NCI-H187 treated with DMSO at 0.1 percent for 48 hours (cell line): ENCODE measurements around the gene UNC45A.

Experiments
- DNase-seq: peaks from one replicate; lab custom pipeline; 2025; lab: John Stamatoyannopoulos, UW

Gene UNC45A

DNA sequence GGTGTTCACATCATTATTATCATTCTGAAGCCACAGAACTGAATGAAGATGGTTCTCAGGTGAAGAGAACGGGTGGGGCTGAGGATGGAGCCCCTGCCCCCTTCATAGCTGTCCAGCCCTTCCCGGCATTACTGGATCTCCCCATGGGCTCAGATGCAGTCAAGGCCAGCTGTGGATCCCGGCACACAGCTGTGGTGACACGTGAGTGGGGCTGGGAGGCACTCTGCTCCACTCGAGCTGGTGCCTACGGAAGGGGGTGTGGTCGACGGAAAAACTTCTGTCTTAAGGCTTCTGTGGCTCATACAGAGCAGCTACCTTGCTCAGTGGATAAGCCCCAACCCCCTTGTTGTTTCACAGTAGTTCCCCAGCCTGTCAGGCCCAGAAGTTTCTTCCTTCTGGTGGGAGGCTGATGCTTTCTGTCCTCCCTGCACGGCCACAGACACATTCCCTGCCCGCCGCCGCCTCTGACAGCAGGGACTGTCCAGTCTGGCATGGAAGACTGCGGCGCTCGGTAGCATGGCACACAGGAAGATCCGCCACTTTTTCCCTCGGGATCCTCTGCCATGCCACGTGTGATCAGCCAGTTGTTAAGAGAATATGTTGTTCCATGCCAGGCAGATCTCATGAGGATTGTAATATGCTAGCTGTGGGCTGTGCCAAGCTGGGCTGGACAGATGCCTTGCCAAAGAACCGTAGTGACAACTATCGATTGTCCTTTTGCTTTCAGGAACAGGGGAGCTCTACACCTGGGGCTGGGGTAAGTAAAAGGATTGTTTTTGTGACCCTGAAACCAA, 25.4 kb downstream of the UNC45A start:
- no peak for DNase-seq

DNA sequence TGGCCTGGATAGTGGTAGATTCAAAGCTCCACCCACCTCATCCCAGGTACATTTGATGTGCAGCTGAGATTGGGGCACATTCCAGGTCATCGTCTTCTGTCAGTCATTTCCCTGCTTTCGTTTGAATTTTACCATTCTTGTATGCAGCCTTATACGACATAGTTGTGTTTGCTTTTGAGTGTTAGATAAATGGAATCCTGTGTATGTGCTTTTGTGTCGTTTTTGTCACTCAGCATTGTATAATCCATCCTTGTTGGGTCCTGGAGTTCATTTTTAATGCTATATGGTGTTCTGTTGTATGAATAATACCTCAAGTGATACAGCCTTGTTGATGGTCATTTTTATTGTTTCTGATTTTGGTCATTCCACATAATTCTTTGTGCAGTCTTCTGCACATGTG, 26.9 kb downstream of the UNC45A start:
- no peak for DNase-seq

DNA sequence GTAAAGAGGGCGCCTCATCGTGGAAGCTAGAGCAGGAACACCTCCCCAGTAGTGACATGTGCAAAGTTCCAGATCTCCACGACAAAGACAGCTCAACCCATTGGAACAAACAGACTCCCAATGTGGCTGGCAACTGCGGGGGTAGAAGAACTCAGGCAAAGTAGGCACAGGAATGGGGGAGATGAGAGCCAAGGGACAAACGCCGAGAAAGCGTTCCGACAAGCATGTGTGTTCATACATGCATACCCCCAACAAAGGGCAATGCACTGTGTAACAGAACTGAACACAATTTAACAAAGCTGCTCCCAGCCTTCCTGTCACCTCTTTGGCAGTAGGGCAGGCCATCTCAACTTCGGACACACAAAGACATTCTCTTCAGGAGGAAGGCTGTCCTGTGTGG, 31.2 kb downstream of the UNC45A start:
- no peak for DNase-seq

DNA sequence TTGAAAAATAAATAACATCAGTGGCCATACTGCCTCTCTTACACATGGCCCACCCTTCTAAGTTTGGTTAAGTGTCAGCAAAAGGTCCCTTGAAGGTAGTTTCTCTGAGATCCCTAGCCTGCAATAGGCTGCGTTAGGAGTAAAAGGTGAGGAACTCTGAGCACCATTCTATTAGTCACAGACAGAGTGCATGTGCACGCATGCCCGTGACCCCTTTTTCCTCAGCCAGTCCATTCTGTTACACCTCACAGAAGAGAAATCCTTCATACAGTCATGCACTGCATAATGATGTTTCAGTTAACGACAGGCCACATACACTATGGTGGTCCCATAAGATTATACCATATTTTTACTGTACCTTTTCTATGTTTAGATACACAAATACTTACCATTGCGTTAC, 32.1 kb downstream of the UNC45A start:
- no peak for DNase-seq

DNA sequence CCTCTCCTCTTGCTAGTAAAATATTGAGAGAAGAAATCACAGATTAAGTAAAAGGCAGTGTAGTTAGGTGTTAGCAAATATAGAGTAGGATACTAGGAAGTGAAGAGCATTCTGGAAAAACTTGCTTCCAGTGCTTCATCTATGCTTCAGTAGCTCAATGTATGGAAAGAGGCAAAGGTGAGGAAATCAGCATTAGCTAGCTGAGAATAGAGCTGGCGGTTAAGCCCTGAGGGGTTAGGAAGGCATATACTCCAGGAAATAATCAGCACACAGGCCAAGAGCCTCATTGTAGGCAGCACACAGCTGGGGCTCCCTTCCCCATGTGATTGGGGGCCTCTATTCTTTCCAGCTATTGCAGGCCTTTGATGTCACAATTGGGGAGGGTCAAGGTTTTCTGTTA, 33.3 kb downstream of the UNC45A start:
- DNase-seq, result no peak

DNA sequence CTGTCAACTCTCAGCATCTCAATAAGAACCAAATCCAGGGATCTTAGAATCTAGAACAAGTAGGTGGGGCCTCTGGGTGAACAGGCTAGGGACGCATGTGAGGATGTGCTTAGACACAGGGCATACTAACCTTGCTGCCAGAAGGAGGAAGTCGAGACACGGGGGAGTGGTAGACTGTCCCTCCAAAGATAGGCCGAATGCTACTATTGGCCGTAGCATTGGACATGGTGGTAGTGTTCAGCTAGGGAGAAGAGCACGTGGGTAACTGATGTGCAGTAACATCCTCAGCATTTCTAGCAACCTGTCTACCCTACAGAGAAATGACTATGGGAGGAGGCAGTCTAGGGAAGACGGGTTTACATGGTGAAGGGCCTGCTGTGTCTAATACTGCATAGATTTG, 35.2 kb downstream of the UNC45A start:
- DNase-seq, result no peak

DNA sequence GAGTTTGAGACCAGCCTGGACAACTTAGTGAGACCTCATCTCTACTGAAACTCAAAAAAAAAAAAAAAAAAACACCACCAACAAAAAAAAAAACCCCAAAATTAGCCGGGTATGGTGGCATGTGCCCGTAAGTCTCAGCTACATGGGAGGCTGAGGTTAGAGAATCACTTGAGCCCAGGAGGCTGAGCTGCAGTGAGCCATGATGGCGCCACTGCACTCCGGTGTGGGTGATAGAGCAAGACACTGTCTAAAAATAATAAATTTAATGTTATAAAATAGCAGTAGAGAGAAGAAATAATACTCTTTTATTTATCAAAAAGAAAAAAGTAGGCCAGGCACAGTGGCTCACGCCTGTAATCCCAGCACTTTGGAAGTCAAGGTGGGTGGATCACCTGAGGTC, 37.0 kb downstream of the UNC45A start:
- DNase-seq, result no peak

DNA sequence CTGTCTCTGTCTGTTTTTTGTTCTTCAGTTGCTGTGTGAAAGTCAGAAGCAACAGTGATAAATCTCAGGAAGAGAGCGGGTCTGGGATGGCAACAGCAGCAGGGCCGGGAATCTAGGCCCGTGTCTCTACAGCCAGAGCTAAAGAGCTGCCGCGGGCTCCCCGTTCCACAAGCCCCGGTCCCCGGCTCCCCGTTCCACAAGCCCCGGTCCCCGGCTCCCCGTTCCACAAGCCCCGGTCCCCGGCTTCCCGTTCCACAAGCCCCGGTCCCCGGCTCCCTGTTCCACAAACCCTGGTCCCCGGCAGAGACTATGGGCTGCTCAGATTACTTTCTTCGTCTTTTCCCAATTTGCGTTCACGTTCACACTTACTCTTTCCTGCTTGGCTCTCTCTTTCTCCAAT, 39.1 kb downstream of the UNC45A start:
- DNase-seq, result no peak

DNA sequence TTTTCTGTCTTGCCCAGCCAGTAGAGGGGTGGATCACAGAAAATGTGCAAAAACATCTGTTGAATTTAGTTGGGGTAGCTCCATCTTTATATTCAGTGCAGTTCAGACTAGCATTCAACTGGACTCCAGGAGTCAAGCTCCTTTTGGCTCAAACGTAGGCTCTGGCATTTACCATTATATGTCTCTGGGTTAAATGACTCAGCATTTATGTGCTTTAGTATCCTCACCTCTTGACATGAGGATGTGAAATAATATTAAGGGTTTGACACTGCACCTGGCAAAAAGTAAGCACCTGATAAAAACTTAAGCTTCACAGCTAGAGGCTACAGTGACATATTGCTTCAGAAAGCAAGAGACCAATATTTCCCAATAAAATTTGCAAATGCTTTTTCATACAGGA, 44.5 kb downstream of the UNC45A start:
- no peak for DNase-seq

DNA sequence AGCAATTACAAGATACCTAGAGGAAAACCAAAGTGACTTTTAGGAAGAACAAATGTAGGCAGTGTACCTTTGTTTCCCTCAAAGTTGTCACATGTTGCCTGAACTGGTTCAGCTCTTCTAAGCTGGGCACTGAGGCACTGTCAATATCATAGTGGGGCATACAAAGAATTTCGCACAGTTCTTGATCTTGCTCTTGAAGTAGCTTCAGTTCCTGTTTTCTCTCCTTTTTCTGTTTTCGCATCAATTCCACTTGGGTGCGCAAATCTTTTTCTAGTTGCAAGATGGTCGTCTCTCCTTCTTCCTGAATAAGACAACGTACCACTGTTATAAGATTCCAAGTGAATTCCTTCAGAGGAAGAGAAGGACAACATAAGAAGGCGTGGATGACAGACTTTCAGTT, 46.6 kb downstream of the UNC45A start:
- no peak for DNase-seq

DNA sequence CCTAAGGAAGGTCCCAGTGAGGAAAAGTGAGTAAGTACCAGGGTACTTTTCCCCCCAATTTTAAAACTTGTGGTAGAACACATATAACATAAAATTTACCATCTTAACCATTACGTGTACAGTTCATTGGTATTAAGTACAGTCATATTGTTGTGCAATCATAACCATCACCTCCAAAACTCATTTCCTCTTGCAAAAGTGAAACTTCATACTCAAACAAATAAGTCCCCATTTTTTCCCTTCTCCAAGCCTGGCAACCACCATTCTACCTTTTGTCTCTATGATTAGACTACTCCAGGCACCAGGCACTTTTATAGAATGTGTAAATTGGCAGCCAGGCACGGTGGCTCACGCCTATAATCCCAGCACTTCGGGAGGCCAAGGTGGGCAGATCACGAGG, 47.0 kb downstream of the UNC45A start:
- no peak for DNase-seq

DNA sequence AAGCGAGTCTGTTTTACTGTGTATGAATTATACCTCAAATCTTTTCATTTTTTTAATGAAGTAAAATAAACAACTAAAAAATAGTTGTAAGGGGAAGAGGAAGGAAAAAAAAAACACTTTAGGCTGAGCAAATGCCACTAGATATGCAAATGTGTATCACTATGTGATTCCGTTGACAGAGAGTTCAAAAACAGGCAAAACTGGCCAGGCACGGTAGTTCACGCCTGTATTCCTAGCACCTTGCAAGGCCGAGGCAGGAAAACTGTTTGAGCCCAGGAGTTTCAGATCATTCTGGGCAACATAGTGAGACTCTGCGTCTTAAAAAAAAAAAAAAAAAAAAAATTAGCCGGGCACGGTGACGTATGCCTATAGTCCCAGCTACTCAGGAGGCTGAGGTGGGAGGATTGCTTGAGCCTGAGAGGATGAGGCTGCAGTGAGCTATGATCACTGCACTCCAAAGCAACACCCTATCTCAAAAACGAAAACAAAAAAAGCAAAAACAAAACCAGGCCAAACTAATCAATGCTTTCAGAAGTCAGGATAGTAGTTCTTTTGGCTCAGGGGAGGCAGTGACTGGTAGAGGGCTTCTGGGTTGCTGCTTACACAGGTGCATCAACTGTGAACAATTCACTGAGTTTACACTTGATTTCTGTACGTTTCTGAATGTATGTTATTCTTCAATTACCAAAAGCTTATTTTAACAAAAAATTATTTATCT, 51.9 kb downstream of the UNC45A start:
- DNase-seq, result no peak

DNA sequence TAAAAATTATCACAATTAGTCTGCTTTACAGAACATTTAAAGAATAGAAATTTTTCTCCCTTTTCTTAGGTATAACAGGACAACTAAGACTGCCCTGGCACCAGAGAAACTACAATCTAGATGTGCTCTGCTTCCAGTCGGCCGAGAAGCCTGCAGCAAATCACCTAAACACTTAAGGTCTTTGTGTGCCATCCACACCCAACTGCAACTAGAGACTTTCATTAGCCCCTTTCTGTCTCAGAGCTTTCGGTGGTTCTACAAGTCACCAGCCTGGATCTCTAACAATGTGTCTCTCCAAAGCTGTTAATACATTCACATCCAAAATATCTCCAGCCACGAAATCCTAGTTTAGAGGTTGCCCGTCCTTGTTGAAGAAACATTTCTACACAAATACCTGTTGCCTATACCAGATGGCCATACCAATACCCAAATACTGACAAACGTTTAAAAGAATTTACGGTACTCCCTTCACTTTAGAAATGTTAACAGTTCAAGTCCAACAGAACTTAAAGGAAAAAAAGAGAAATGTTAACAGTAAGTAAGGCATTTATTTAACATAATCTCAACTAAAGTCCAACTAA, 52.6 kb downstream of the UNC45A start:
- DNase-seq, result no peak

DNA sequence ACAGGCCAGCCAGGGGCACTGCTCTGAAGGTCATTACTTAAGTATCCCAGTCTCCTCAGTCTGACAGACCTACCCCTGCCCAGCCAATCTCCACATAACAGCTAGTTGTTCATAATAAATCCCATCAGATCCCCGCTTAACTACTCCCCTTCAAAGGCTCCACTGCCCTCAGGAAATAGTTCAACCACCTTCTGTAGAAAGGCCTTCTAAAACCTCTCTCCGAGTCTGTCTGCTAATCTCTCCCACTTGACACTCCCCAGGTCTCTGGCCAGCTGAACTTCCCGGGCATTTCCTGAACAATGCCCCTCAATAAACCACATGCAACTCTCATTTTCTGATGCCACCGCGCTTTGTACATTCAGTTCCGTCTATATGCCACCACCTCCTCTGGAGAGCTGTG, 53.2 kb downstream of the UNC45A start:
- no peak for DNase-seq

DNA sequence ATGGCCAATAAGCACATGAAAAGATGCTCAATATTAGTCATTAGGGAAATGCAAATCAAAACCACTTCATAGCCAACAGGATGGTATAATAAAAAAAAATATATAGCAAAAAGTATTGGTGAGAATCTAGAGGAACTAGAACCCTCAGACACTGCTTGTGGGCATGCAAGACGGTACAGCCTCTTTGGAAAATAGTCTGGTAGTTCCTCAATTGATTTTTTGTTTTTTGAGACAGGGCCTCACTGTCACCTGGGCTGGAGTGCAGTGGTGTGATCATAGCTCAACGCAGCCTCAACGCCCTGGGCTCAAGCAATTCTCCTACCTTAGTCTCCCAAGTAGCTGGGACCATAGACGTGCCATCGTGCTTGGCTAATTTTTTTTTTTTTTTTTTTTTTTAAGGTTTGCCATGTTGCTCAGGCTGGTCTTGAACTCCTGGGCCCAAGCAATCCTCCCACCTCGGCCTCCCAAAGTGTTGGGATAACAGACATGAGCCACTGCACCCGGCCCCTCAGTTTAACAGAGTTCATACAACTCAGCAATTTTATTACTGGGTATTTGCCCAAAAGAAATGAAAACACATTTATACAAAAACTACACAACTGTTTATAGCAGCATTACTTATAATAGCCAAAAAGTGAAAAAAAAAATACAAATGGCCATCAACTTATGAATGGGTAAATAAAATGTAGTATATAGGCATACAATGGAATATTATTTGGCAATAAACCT, 54.1 kb downstream of the UNC45A start:
- DNase-seq, result no peak

DNA sequence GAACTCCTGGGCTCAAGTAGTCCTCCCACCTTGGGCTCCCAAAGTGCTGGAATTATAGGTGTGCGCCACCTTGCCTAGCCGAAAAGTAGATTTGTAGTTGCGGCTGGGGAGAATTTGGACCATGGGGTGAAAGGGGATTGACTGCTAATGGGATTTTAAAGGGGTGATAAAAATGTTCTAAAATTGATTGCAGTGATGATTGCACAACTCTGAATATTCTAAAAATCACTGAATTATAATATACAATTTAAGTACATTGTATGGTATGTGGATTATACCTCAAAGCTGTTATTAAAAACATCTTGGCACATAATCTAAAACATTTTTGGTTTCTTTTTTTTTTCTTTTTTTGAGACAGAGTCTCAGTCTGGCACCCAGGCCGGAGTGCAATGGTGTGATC, 55.4 kb downstream of the UNC45A start:
- no peak for DNase-seq

DNA sequence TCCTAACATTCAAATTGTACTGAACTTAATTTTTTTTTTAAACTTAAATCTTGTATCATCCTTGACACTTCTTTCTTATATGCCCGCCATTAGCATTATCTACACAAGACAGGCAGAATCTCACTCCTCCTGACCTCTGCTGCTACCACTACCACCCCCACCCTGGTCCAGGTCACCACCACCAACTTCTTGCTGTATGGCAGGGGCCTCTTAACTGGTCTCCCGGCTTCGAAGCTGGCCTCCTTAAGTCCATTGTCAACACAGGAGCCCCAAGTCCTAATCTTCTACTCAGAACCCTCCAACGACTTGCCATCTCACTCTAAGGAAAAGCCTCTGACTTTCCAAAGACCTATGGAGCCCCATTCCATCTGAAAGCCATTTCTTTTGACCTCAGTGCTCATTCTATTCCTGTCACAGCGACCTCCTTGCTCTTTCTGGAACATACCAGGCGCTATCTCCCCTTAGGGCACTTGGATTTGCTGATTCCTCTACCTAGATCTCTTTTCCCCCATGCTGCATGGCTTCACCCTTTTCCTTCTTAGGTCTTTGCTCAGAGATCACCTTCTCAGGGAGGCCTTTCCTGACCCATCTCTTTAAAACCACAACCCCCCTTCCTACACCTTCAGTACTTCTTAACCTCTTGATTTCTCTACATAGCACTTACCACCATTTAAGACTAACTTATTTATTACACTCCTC, 56.7 kb downstream of the UNC45A start:
- no peak for DNase-seq

DNA sequence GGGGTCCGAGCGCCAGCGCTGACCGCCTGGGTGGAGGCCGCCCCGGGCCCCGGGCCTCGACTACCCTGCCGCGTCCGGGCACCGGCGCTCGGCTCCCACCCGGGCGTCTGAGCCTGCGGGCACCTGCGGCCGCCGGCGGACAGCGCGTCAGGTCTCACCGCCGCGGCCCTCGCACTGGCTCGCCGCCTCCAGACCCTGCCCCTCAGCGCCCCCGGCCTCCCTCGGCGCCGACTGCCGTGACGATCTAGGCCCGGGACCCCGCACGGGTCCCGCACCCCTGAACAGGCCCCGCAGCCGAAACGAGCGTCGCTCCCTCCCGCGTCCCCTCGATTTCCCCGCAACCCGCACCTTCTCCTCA, 59.0 kb downstream of the UNC45A start:
- no peak for DNase-seq

DNA sequence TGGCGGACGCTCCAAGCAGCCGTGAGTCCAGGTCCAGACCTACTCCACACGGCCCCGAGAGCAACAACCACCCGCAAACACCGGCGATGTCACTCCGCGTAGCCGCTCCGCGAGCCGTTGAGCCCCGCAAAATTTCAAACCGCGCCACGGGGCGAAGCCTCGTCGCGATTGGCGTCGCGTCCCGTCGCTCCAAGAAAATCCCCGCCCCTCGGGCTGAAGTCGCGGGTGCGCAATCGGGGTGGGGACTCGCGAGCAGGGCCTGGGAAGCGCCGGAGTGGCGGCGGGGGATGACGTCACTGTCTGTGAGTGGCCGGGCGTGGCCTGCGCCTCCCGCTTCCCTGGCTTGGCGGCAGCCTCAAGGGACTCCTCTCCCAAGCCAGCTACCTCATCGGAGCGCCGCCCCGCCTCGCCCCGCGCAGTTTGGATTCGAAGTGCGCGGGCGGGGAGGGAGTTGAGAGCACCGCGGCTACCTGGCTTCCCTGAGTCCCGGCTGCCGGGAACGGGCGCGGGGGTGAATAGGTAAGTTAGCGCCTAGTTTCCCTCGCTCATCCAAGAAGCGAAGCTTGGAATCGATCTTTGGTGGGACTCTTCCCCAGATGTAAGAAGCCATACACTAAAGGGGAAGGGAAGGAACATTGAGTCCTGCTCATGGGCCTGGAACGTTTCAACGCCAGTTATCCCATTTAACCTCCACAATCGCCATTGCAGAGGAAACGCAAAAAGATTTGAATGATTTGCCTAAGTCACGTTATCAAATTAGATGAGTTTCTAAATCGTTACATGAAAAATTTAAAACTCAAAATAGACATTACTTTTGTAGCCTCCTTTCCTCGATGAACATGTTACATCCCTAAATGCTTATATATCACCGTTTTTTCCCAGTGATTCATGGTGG, 59.6 kb downstream of the UNC45A start, which contains the start of gene PRC1:
PRC1 (minus strand) TSS at position 119 of the 895 bp plus-strand sequence; CDS start at position 1, 118 bp downstream.
- DNase-seq, result peak; percentile 74

DNA sequence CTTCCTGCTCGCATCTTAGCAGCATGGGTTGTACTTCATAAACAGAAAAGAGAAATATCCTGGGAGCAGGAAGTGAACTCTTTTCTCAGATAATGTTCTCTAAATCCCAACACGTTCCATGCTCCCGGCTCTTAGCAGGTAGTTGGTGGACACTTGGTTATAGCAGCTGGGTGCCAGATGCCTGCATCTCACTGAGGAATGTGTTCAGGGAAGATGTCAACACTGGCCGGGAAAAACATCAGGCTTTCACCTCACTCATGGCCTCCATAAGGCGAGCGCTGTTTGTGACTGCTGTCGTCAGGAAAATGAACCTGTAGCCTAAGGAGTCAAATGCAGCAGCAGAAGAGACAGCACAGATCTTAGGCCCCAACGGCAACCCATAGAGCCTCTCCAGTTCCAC, 63.7 kb downstream of the UNC45A start:
- DNase-seq, result no peak

DNA sequence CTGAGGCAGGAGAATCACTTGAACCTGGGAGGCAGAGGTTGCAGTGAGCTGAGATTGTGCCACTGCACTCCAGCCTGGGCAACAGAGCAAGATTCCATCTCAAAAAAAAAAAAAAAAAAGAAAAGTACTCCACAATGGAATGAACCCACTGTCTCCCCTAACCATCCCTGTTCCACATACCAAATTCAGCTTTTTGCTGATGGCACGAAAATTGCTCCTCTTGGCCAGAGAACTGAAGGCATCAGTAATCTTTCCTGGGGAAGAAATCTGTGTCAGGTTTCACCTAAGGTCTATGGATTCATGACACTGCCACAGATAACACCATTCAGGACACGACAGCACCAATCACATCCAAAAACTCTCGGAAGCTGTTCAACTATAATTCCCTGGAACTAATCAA, 66.1 kb downstream of the UNC45A start:
- DNase-seq, result no peak
